Right lobe of liver (tissue), 4 donors: ENCODE results near the gene SH3TC2.

Experiments
- POLR2A ChIP-seq: fragments of 450-650 bp; IDR thresholded peaks from one replicate; pipeline ENCODE4 v1.6.1; 2017; ENCODE audit warnings: antibody characterized with exemption, mild to moderate bottlenecking
- TF ChIP-seq, protein P1 (sequence below), 4 donors: fragments of 200-600 bp in 3 of 4; fragments of 450-650 bp in 1 of 4; IDR thresholded peaks; one replicate each; pipeline versions ENCODE4 v1.5.1 to v1.8.0; 2016 to 2022; ENCODE audit warnings: antibody characterized with exemption in 4 of 4, mild to moderate bottlenecking in 2 of 4
- donor health status: DM: no; HTN: no; CAD: no.
- donor health status: DM: no; HTN: no; CAD: no.
- donor health status: DM: no; HTN: yes; CAD: no.

DNA sequence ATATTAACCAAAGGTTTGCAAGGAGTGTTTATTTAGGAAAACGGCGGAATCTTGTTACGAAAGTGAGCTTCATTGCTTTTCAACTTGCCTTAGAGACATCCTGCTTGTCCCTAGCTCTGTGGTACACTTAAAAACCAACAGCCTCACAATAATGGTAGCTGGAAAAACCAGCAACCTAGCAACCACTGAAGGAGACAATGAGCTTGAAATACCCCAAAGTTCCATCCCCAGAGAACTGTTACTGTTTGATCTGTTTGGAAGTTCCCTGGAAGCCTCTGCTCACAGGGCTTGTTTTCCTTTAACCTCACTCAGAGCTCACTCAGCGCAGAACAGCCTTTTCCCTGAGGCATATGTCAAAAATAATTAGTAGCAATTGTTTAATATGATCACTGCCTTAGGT is 43.2 kb downstream of the SH3TC2 start:
- TF ChIP-seq, protein P1, sequence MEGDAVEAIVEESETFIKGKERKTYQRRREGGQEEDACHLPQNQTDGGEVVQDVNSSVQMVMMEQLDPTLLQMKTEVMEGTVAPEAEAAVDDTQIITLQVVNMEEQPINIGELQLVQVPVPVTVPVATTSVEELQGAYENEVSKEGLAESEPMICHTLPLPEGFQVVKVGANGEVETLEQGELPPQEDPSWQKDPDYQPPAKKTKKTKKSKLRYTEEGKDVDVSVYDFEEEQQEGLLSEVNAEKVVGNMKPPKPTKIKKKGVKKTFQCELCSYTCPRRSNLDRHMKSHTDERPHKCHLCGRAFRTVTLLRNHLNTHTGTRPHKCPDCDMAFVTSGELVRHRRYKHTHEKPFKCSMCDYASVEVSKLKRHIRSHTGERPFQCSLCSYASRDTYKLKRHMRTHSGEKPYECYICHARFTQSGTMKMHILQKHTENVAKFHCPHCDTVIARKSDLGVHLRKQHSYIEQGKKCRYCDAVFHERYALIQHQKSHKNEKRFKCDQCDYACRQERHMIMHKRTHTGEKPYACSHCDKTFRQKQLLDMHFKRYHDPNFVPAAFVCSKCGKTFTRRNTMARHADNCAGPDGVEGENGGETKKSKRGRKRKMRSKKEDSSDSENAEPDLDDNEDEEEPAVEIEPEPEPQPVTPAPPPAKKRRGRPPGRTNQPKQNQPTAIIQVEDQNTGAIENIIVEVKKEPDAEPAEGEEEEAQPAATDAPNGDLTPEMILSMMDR (IDR thresholded peaks at IDR 0.05), result no peak
- no peak for TF ChIP-seq POLR2A
